Panc1 (cell line): ENCODE measurements around the gene MRPL51. TPM values are rescaled to one million over a fixed set of nuclear protein-coding genes. Genes with fewer than 3 reads are reported as not detected.

ENCODE experiments used
- ATAC-seq: fragments of 200-7000 bp; cut with Tn5 transposase; 2 replicates; pipeline ENCODE4 v1.9.1; 2020; ENCODE audit warnings: mild to moderate bottlenecking, moderate library complexity
- BruUV-seq: library from RNA; stranded (reverse); fragments of 400-500 nt; replicated peaks from 2 replicates; lab custom pipeline; 2021; lab: Mats Ljungman, UMichigan
- CTCF ChIA-PET: fragments of 300-600 bp; sonication (Branson Sonifier 250); formaldehyde crosslinking; loops from one replicate; lab custom pipeline; 2022; ENCODE audit warnings: antibody characterized with exemption; lab: Charles Lee
- POLR2A ChIA-PET: fragments of 300-600 bp; sonication (Branson Sonifier 250); formaldehyde crosslinking; loops from one replicate; lab custom pipeline; 2022; ENCODE audit warnings: antibody characterized with exemption; lab: Charles Lee
- DNase-seq: peaks from one replicate; pipeline ENCODE4 v3.0.0-alpha.2; 2010; ENCODE audit warnings: low read depth, low spot score
- H3K27ac ChIP-seq: 2 replicates; pipeline ENCODE4 v1.5.1; 2011; ENCODE audit warnings: mild to moderate bottlenecking, low read length, inconsistent platforms
- H3K27me3 ChIP-seq: fragments of 200-500 bp; sonication (Bioruptor generic); 2 replicates; pipeline ENCODE4 v1.6.0; 2014; ENCODE audit warnings: low read length, inconsistent platforms; ENCODE audit not compliant: control insufficient read depth, insufficient read depth
- H3K36me3 ChIP-seq: fragments of 200-500 bp; sonication (Bioruptor generic); 2 replicates; pipeline ENCODE4 v1.5.1; 2014; ENCODE audit warnings: inconsistent platforms, mild to moderate bottlenecking, low read length, moderate library complexity; ENCODE audit not compliant: control insufficient read depth, insufficient read depth
- H3K4me1 ChIP-seq: 2 replicates; pipeline ENCODE4 v1.5.1; 2011; ENCODE audit warnings: inconsistent platforms, mild to moderate bottlenecking, low read length, moderate library complexity; ENCODE audit not compliant: control insufficient read depth, insufficient read depth
- H3K4me3 ChIP-seq, 2 experiments: 2 replicates each; pipeline ENCODE4 v1.5.1; 2011 to 2012; ENCODE audit warnings: low read depth in 2 of 2, low read length in 2 of 2, mild to moderate bottlenecking in 2 of 2, inconsistent platforms in 1 of 2, moderate library complexity in 1 of 2
- H3K9me3 ChIP-seq: fragments of 200-500 bp; sonication (Bioruptor generic); 2 replicates; pipeline ENCODE4 v1.5.1; 2014; ENCODE audit warnings: low read depth, mild to moderate bottlenecking, inconsistent platforms, low read length, moderate library complexity; ENCODE audit not compliant: control insufficient read depth, insufficient read depth
- CTCF ChIP-seq: fragments of 450-650 bp; IDR thresholded peaks from 2 replicates; pipeline ENCODE4 v1.5.1; 2017; ENCODE audit warnings: mild to moderate bottlenecking
- POLR2AphosphoS5 ChIP-seq: IDR thresholded peaks from 2 replicates; pipeline ENCODE4 v1.6.1; 2012; ENCODE audit warnings: mild to moderate bottlenecking, low read depth, low read length, moderate library complexity
- REST ChIP-seq, 2 experiments: IDR thresholded peaks; 2 replicates each; pipeline ENCODE4 v1.6.1; 2011 to 2012; ENCODE audit warnings: low read depth in 2 of 2, control low read depth in 1 of 2, low read length in 1 of 2, mild to moderate bottlenecking in 1 of 2, moderate library complexity in 1 of 2; ENCODE audit not compliant: insufficient read depth in 1 of 2
- SIN3A ChIP-seq: IDR thresholded peaks from 2 replicates; pipeline ENCODE4 v1.6.1; 2012; ENCODE audit warnings: low read depth, mild to moderate bottlenecking, low read length, moderate library complexity, borderline replicate concordance; ENCODE audit not compliant: insufficient read depth
- TCF7L2 ChIP-seq: IDR thresholded peaks from 2 replicates; pipeline ENCODE4 v1.6.1; 2011; ENCODE audit warnings: mild to moderate bottlenecking, low read depth, low read length, inconsistent platforms
- in situ Hi-C: cut with HindIII; loops from 2 replicates; pipeline ENCODE4 v1.10.0; 2016; ENCODE audit warnings: low sequenced_read_pairs, low pct_unique_long_range_greater_than_20kb
- intact Hi-C: fragments of 100-400 bp; cut with micrococcal nuclease; formaldehyde crosslinking; loops from one replicate; pipeline ENCODE4 v1.10.0; 2022; ENCODE audit not compliant: unreplicated experiment
- total RNA-seq: library from RNA; stranded (reverse); gene quantifications from one replicate; pipeline ENCODE4 v1.2.1, GENCODE V29; 2021; ENCODE audit not compliant: unreplicated experiment

MRPL51 gene
- total RNA-seq, 1 experiment from 2014 or later: 194 TPM

- no TSS peak for BruUV-seq
- no peaks in the 10 kb centered on the region for H3K27me3 ChIP-seq
- H3K9me3 ChIP-seq: no peaks in the 10 kb centered on the region
- DNase-seq: no peak
- POLR2A ChIA-PET: interaction anchor here (0.8 kb wide), 1 partner anchor 123 kb away, joined by 9 read pairs; no protein-coding TSS in a partner anchor
- H3K27ac ChIP-seq: no peak overlapping the region
- in situ Hi-C loops: no loop called here
- CTCF ChIA-PET: interaction anchor here (0.6 kb wide), 1 partner anchor 9 kb away, joined by 4 read pairs; no protein-coding TSS in a partner anchor
- TF ChIP-seq SIN3A (no peak), TCF7L2 (no peak), REST (IDR thresholded peaks at IDR 0.05; ENCODE audit: insufficient read depth in 1 of 2, low read depth in 2 of 2, low read length in 1 of 2) (no peak), POLR2AphosphoS5 (no peak)
- no peak overlapping the region for H3K4me3 ChIP-seq
- intact Hi-C loops: no loop called here
- H3K36me3 ChIP-seq: no peaks in the 10 kb centered on the region
- H3K4me1 ChIP-seq: peaks cover 34% of the 10 kb centered on the region
- no peak for ATAC-seq
Observed at GRCh38 chr12:6541371-6542165, 48.5 kb upstream of the MRPL51 start.

- no peak for DNase-seq
- H3K4me1 ChIP-seq: peaks cover 41% of the 10 kb centered on the region
- ChIA-PET POLR2A (no interaction called here), CTCF (interaction anchor here (0.6 kb wide), 1 partner anchor 158 kb away, joined by 3 read pairs; no protein-coding TSS in a partner anchor)
- H3K9me3 ChIP-seq: no peaks in the 10 kb centered on the region
- BruUV-seq: no TSS peak
- TF ChIP-seq CTCF (no peak), POLR2AphosphoS5 (no peak)
- peak overlapping the region; percentile 12 to 27; a peak in 2 of 4 replicates for H3K4me3 ChIP-seq
- H3K27me3 ChIP-seq: no peaks in the 10 kb centered on the region
- ATAC-seq: peak; percentile 44
- intact Hi-C loops: no loop called here
- in situ Hi-C loops: no loop called here
- H3K27ac ChIP-seq: peak overlapping the region; percentile 44; the same call in 1 of the 2 replicates
- peaks cover 6% of the 10 kb centered on the region for H3K36me3 ChIP-seq
Observed at GRCh38 chr12:6540181-6540877, 47.3 kb upstream of the MRPL51 start.
